ENCODE data around the gene PRKCB.

Gene PRKCB

DNA sequence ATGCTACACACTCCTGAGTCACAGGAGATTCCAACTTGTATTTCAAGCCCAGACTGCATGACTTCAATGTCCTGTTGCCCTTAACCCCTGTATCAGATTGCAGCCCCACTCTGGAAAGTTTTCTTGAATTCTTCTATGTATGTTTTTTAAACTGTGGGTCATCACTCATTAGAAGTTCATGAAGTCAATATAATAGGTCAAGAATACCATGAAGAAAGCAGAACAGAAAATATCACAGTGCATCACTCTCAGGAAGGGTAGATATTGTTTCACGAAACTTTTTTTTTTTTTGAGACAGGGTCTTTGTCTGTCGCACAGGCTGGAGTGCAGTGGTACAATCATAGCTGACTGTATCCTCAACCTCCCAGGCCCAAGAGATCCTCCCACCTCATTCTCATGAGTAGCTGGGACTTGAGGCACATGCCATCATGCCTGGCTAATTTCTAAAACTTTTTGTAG, 20.5 kb downstream of the PRKCB start:
- no peak overlapping the region for H3K4me3 ChIP-seq (ENCODE audit: low read depth, low read length)
- TF ChIP-seq, protein P1, sequence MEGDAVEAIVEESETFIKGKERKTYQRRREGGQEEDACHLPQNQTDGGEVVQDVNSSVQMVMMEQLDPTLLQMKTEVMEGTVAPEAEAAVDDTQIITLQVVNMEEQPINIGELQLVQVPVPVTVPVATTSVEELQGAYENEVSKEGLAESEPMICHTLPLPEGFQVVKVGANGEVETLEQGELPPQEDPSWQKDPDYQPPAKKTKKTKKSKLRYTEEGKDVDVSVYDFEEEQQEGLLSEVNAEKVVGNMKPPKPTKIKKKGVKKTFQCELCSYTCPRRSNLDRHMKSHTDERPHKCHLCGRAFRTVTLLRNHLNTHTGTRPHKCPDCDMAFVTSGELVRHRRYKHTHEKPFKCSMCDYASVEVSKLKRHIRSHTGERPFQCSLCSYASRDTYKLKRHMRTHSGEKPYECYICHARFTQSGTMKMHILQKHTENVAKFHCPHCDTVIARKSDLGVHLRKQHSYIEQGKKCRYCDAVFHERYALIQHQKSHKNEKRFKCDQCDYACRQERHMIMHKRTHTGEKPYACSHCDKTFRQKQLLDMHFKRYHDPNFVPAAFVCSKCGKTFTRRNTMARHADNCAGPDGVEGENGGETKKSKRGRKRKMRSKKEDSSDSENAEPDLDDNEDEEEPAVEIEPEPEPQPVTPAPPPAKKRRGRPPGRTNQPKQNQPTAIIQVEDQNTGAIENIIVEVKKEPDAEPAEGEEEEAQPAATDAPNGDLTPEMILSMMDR (IDR thresholded peaks at IDR 0.05; ENCODE audit: control insufficient read depth, extremely low read depth, insufficient read depth): no peak
- no peak for DNase-seq (ENCODE audit: low read depth)

DNA sequence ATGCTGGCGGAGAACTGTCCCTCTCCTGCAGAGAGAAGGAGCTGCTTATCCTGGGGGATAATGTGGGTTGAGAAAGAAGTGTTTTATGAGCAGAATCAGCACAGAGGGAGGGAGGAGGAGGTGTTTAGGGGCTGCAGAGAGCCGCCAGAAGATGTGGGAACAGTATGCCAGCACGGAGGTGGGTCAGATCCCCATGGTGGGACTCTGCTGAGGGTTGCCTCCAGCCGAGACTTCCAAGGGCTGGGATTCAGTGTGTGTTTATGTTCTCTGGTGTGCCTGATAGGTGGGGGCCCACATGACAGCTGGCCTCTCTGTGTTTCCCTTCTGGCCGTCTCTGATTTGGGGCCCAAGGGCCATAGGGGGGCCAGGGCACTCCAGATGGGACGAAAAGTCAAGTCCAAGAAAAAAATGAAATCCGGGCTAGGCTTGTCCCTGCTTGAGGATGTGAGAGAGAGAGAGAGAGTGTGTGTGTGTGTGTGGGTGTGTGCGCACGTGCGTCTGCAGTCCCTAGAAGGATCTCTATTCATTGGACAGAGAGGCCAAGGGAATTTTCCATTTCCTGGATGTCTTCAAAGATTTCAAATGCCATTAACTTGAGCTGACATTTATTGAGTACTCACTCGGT, 21.6 kb downstream of the PRKCB start:
- H3K4me3 ChIP-seq (ENCODE audit: low read depth, low read length): no peak overlapping the region
- TF ChIP-seq, protein P1 (IDR thresholded peaks at IDR 0.05; ENCODE audit: control insufficient read depth, extremely low read depth, insufficient read depth): no peak
- no peak for DNase-seq (ENCODE audit: low read depth)

DNA sequence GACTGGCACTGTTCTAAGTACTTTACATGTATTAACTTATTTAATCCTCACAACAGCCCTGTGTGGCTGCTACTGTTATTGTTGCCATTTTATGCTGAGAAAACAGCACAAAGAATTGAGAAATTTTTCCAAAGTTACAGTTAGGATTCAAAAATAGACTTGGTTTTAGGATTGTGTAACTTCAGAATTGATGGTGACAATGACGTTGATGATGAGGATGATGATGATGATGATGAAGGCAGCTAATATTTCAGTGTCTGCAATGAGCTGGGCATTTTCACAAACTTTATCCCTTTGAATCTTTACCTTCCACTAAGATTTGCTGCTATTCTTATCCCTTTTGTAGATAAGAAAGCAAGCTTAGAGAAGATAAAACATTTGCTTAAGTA, 22.1 kb downstream of the PRKCB start:
- no peak overlapping the region for H3K4me3 ChIP-seq (ENCODE audit: low read depth, low read length)
- TF ChIP-seq, protein P1 (IDR thresholded peaks at IDR 0.05; ENCODE audit: control insufficient read depth, extremely low read depth, insufficient read depth): no peak
- DNase-seq (ENCODE audit: low read depth): no peak

DNA sequence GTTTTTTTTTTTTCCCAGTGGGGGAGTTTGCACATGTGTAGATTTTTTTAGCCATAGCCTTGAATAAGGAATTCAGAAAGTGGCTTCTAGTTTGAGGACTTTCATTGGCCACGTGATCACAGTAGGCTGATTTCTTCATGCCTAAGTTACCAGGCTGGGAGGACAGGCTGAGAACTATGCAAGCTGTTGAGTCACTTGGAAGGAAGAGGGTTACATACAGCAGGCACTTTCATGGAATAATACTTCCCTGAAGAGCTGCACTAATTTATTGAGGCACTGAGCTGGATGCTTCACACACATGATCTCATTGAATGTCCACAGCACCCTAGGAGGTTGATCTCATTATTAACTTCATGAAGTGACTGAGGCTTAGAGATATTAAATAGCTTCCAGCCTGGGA, 22.8 kb downstream of the PRKCB start:
- H3K4me3 ChIP-seq (ENCODE audit: low read depth, low read length): no peak overlapping the region
- DNase-seq (ENCODE audit: low read depth): no peak
- TF ChIP-seq, protein P1 (IDR thresholded peaks at IDR 0.05; ENCODE audit: control insufficient read depth, extremely low read depth, insufficient read depth): no peak

DNA sequence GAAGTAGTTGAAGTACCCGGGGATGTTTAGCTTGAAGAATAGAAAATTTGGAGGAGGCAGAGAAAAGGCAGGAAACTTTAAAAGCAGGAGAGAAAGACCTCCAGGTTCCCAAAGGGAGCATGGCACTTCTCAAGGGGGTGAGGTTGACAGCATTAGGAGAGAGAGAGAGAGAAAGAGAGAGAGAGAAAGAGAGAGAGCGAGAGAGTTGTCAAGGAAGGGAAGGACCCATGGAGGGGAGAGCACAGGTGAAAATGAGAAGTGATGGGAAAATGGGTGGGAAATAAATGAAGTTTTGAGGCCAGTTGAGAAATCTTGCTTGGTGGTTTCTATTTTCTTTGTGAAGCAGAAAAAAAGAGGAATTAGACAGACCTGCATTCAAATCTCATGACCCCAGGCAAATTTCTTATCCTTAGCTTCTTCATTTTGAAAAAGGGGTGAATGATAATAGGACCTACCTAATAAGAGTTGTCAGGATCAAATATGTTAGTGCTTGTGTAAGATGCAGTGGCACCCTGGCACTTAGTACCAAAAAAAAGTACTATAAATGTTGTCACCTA, 24.0 kb downstream of the PRKCB start:
- DNase-seq (ENCODE audit: low read depth): no peak
- H3K4me3 ChIP-seq (ENCODE audit: low read depth, low read length): no peak overlapping the region
- TF ChIP-seq, protein P1 (IDR thresholded peaks at IDR 0.05; ENCODE audit: control insufficient read depth, extremely low read depth, insufficient read depth): no peak

DNA sequence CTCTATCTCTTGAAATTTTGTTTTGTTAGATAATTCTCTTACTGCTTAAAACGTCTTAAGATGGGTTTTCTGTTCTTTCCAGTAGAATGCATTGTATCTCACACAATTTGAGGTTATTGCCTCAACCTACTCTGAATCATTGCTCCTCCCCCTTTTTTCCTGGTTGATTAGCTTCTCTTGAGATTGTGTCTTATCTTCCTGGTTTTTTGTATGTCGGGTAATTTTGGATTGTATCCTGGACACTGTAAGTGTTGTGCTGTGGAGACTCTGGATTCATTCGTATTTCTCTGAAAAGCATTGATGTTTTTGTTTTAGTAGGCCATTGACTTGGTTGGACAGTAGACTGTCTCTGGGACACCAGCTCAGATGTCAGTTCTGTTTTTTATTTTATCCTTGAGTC, 26.1 kb downstream of the PRKCB start:
- DNase-seq (ENCODE audit: low read depth): no peak
- TF ChIP-seq, protein P1 (IDR thresholded peaks at IDR 0.05; ENCODE audit: control insufficient read depth, extremely low read depth, insufficient read depth): no peak
- no peak overlapping the region for H3K4me3 ChIP-seq (ENCODE audit: low read depth, low read length)

DNA sequence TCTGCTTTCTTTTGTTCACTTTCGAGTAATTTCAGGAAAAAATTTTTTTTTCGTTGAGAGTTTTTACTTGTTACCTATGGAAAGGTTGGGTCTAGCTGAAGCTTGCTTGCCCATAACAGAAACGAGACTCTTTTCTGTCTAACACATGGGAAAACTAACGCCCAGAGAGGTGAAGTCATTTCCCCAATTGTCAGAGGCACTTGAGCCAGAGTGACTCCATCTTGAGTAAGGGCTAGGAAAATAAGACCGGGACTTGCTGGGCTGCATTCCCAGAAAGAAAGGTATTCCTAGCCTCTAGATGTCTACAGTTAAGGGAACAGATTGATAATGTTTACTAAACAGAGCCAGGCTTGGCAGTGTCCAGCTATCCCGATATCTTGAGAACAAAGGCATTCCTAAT, 26.8 kb downstream of the PRKCB start:
- TF ChIP-seq, protein P1 (IDR thresholded peaks at IDR 0.05; ENCODE audit: control insufficient read depth, extremely low read depth, insufficient read depth): no peak
- DNase-seq (ENCODE audit: low read depth): no peak
- H3K4me3 ChIP-seq (ENCODE audit: low read depth, low read length): no peak overlapping the region

All from LNCaP clone FGC (cell line).